ENCODE measurements around the gene TAOK2.
"Not testable (repeated sequence)": the region's sequence is repeated elsewhere in the genome, so short reads cannot be mapped to it uniquely, and the experiment has no call there.

TAOK2 gene

GRCh38 chr16:30011714-30012504 is 38.2 kb downstream of the TAOK2 start:
- no peaks in the 10 kb centered on the region for H3K36me3 ChIP-seq (ENCODE audit: control insufficient read depth, insufficient read depth, low read length)
- no peak overlapping the region for H3K4me3 ChIP-seq (ENCODE audit: low read length)
- H3K9me3 ChIP-seq (ENCODE audit: control insufficient read depth, low read length), result no peaks in the 10 kb centered on the region
- H3K9ac ChIP-seq (ENCODE audit: low read length), result no peak overlapping the region
- peaks cover 42% of the 10 kb centered on the region for H3K27me3 ChIP-seq (ENCODE audit: control insufficient read depth, insufficient read depth, low read length)
- H3K4me1 ChIP-seq (ENCODE audit: control insufficient read depth, insufficient read depth, low read length), result peaks cover 10% of the 10 kb centered on the region

- H3K27me3 ChIP-seq (ENCODE audit: control insufficient read depth, insufficient read depth, low read length), result peaks cover 39% of the 10 kb centered on the region
- H3K9me3 ChIP-seq (ENCODE audit: control insufficient read depth, low read length), result not testable (repeated sequence)
Observed at GRCh38 chr16:30012598-30012997, 38.9 kb downstream of the TAOK2 start.

GRCh38 chr16:30015450-30015849 is 41.8 kb downstream of the TAOK2 start:
- H3K4me1 ChIP-seq (ENCODE audit: control insufficient read depth, insufficient read depth, low read length); H3K9me3 ChIP-seq (ENCODE audit: control insufficient read depth, low read length); H3K4me3 ChIP-seq (ENCODE audit: low read length); H3K36me3 ChIP-seq (ENCODE audit: control insufficient read depth, insufficient read depth, low read length); H3K9ac ChIP-seq (ENCODE audit: low read length): not testable (repeated sequence)
- H3K27me3 ChIP-seq (ENCODE audit: control insufficient read depth, insufficient read depth, low read length), result peaks cover 13% of the 10 kb centered on the region

More at GRCh38 chr16:30012598-30012997, 38.9 kb downstream of the TAOK2 start:
- not testable (repeated sequence) for H3K36me3 ChIP-seq (ENCODE audit: control insufficient read depth, insufficient read depth, low read length); H3K9ac ChIP-seq (ENCODE audit: low read length); H3K4me3 ChIP-seq (ENCODE audit: low read length)
- H3K4me1 ChIP-seq (ENCODE audit: control insufficient read depth, insufficient read depth, low read length), result peaks cover 10% of the 10 kb centered on the region

- H3K27me3 ChIP-seq (ENCODE audit: control insufficient read depth, insufficient read depth, low read length), result peaks cover 11% of the 10 kb centered on the region
- no peak overlapping the region for H3K4me3 ChIP-seq (ENCODE audit: low read length)
- H3K9me3 ChIP-seq (ENCODE audit: control insufficient read depth, low read length), result no peaks in the 10 kb centered on the region
- no peak overlapping the region for H3K9ac ChIP-seq (ENCODE audit: low read length)
- peaks cover 11% of the 10 kb centered on the region for H3K4me1 ChIP-seq (ENCODE audit: control insufficient read depth, insufficient read depth, low read length)
- no peaks in the 10 kb centered on the region for H3K36me3 ChIP-seq (ENCODE audit: control insufficient read depth, insufficient read depth, low read length)
Observed at GRCh38 chr16:30016555-30017276, 43.0 kb downstream of the TAOK2 start.

GRCh38 chr16:30017277-30017656 is 43.6 kb downstream of the TAOK2 start:
- Histone ChIP-seq H3K4me1 (ENCODE audit: control insufficient read depth, insufficient read depth, low read length) (peaks cover 10% of the 10 kb centered on the region), H3K9ac (ENCODE audit: low read length) (no peak overlapping the region), H3K27me3 (ENCODE audit: control insufficient read depth, insufficient read depth, low read length) (peaks cover 5% of the 10 kb centered on the region), H3K36me3 (ENCODE audit: control insufficient read depth, insufficient read depth, low read length) (no peaks in the 10 kb centered on the region), H3K9me3 (ENCODE audit: control insufficient read depth, low read length) (no peaks in the 10 kb centered on the region), H3K4me3 (ENCODE audit: low read length) (no peak overlapping the region)

GRCh38 chr16:30017937-30018336 is 44.3 kb downstream of the TAOK2 start:
- not testable (repeated sequence) for H3K4me3 ChIP-seq (ENCODE audit: low read length); H3K9me3 ChIP-seq (ENCODE audit: control insufficient read depth, low read length)

GRCh38 chr16:30018731-30019158 is 45.1 kb downstream of the TAOK2 start:
- Histone ChIP-seq H3K4me3 (ENCODE audit: low read length) (no peak overlapping the region), H3K27me3 (ENCODE audit: control insufficient read depth, insufficient read depth, low read length) (peaks cover 5% of the 10 kb centered on the region), H3K9me3 (ENCODE audit: control insufficient read depth, low read length) (no peaks in the 10 kb centered on the region), H3K36me3 (ENCODE audit: control insufficient read depth, insufficient read depth, low read length) (no peaks in the 10 kb centered on the region), H3K9ac (ENCODE audit: low read length) (no peak overlapping the region), H3K4me1 (ENCODE audit: control insufficient read depth, insufficient read depth, low read length) (peaks cover 10% of the 10 kb centered on the region)

More at GRCh38 chr16:30017937-30018336, 44.3 kb downstream of the TAOK2 start:
- H3K4me1 ChIP-seq (ENCODE audit: control insufficient read depth, insufficient read depth, low read length); H3K36me3 ChIP-seq (ENCODE audit: control insufficient read depth, insufficient read depth, low read length); H3K9ac ChIP-seq (ENCODE audit: low read length); H3K27me3 ChIP-seq (ENCODE audit: control insufficient read depth, insufficient read depth, low read length): not testable (repeated sequence)

GRCh38 chr16:30022887-30023286 is 49.2 kb downstream of the TAOK2 start, which contains the start of gene C16orf92:
TSS of gene C16orf92 (plus strand) at chr16:30023198. CDS start at chr16:30023341, 143 bp downstream.
- Histone ChIP-seq H3K9me3 (ENCODE audit: control insufficient read depth, low read length) (no peaks in the 10 kb centered on the region), H3K4me3 (ENCODE audit: low read length) (no peak within 1 kb of the TSS), H3K9ac (ENCODE audit: low read length) (no peak within 1 kb of the TSS), H3K4me1 (ENCODE audit: control insufficient read depth, insufficient read depth, low read length) (peaks cover 10% of the 10 kb centered on the region), H3K36me3 (ENCODE audit: control insufficient read depth, insufficient read depth, low read length) (no peaks in the 10 kb centered on the region), H3K27me3 (ENCODE audit: control insufficient read depth, insufficient read depth, low read length) (peaks cover 16% of the 10 kb centered on the region)

- Histone ChIP-seq H3K9ac (ENCODE audit: low read length) (no peak overlapping the region), H3K4me1 (ENCODE audit: control insufficient read depth, insufficient read depth, low read length) (peaks cover 10% of the 10 kb centered on the region), H3K27me3 (ENCODE audit: control insufficient read depth, insufficient read depth, low read length) (peaks cover 23% of the 10 kb centered on the region), H3K9me3 (ENCODE audit: control insufficient read depth, low read length) (no peaks in the 10 kb centered on the region), H3K4me3 (ENCODE audit: low read length) (no peak overlapping the region), H3K36me3 (ENCODE audit: control insufficient read depth, insufficient read depth, low read length) (no peaks in the 10 kb centered on the region)
Observed at GRCh38 chr16:30023586-30023985, 49.9 kb downstream of the TAOK2 start.

GRCh38 chr16:30024451-30024850 is 50.8 kb downstream of the TAOK2 start:
- Histone ChIP-seq H3K4me3 (ENCODE audit: low read length) (no peak overlapping the region), H3K9me3 (ENCODE audit: control insufficient read depth, low read length) (no peaks in the 10 kb centered on the region), H3K36me3 (ENCODE audit: control insufficient read depth, insufficient read depth, low read length) (no peaks in the 10 kb centered on the region), H3K27me3 (ENCODE audit: control insufficient read depth, insufficient read depth, low read length) (peaks cover 31% of the 10 kb centered on the region), H3K9ac (ENCODE audit: low read length) (no peak overlapping the region), H3K4me1 (ENCODE audit: control insufficient read depth, insufficient read depth, low read length) (peaks cover 10% of the 10 kb centered on the region)

GRCh38 chr16:30025156-30025555 is 51.5 kb downstream of the TAOK2 start:
- H3K4me1 ChIP-seq (ENCODE audit: control insufficient read depth, insufficient read depth, low read length), result peaks cover 10% of the 10 kb centered on the region
- peaks cover 38% of the 10 kb centered on the region for H3K27me3 ChIP-seq (ENCODE audit: control insufficient read depth, insufficient read depth, low read length)
- H3K9me3 ChIP-seq (ENCODE audit: control insufficient read depth, low read length), result no peaks in the 10 kb centered on the region
- H3K9ac ChIP-seq (ENCODE audit: low read length), result no peak overlapping the region
- H3K36me3 ChIP-seq (ENCODE audit: control insufficient read depth, insufficient read depth, low read length), result no peaks in the 10 kb centered on the region
- H3K4me3 ChIP-seq (ENCODE audit: low read length), result no peak overlapping the region

GRCh38 chr16:30025574-30025973 is 51.9 kb downstream of the TAOK2 start:
- Histone ChIP-seq H3K4me1 (ENCODE audit: control insufficient read depth, insufficient read depth, low read length) (peaks cover 10% of the 10 kb centered on the region), H3K9me3 (ENCODE audit: control insufficient read depth, low read length) (no peaks in the 10 kb centered on the region), H3K27me3 (ENCODE audit: control insufficient read depth, insufficient read depth, low read length) (peaks cover 43% of the 10 kb centered on the region), H3K9ac (ENCODE audit: low read length) (no peak overlapping the region), H3K36me3 (ENCODE audit: control insufficient read depth, insufficient read depth, low read length) (no peaks in the 10 kb centered on the region), H3K4me3 (ENCODE audit: low read length) (no peak overlapping the region)
